ENCODE measurements around the gene CNTNAP2.

- TF ChIP-seq CTCF (IDR thresholded peaks at IDR 0.05; ENCODE audit: insufficient read depth, low read length, poor library complexity, severe bottlenecking) (no peak), EZH2phosphoT487 (conservative IDR thresholded peaks at IDR 0.05; ENCODE audit: low read length) (no peak)
Observed at GRCh38 chr7:146208492-146208891, 91.9 kb downstream of the CNTNAP2 start.
